Esophagus (tissue), 2 donors: Measurements from ENCODE around the gene FGR. TPM values are rescaled to one million over a fixed set of nuclear protein-coding genes. Genes with fewer than 3 reads are reported as not detected.

Experiments used
- H3K27ac ChIP-seq, 2 donors: one replicate each; pipeline ENCODE4 v1.5.1; 2013; ENCODE audit warnings: low read depth in 2 of 2, mild to moderate bottlenecking in 2 of 2, inconsistent platforms in 1 of 2, low read length in 1 of 2, moderate library complexity in 1 of 2
- H3K27me3 ChIP-seq, 2 donors: one replicate each; pipeline ENCODE4 v1.6.1; 2013; ENCODE audit warnings: low read length in 2 of 2, control low read depth in 1 of 2, mild to moderate bottlenecking in 1 of 2; ENCODE audit not compliant: insufficient read depth in 2 of 2, control insufficient read depth in 1 of 2
- H3K36me3 ChIP-seq, 2 donors: one replicate each; pipeline ENCODE4 v1.6.1; 2013; ENCODE audit warnings: low read length in 1 of 2; ENCODE audit not compliant: control insufficient read depth in 2 of 2, insufficient read depth in 2 of 2
- H3K4me1 ChIP-seq, 2 donors: one replicate each; pipeline ENCODE4 v1.6.1; 2013; ENCODE audit warnings: low read length in 1 of 2; ENCODE audit not compliant: control insufficient read depth in 2 of 2, insufficient read depth in 2 of 2
- H3K4me3 ChIP-seq, 2 donors: one replicate each; pipeline ENCODE4 v1.5.1; 2013; ENCODE audit warnings: low read length in 2 of 2, mild to moderate bottlenecking in 2 of 2, low read depth in 1 of 2, moderate library complexity in 1 of 2
- H3K9me3 ChIP-seq, 2 donors: one replicate each; pipeline ENCODE4 v1.6.1; 2013; ENCODE audit warnings: mild to moderate bottlenecking in 2 of 2, low read depth in 1 of 2, low read length in 1 of 2, moderate library complexity in 1 of 2; ENCODE audit not compliant: control insufficient read depth in 2 of 2, insufficient read depth in 1 of 2
- WGBS, 2 donors: extraction: QIAGEN DNeasy Blood & Tissue Kit; methylation state at CpG; one replicate each; pipeline ENCODE4 v1.1.7; 2013; 5-methylcytosine and 5-hydroxymethylcytosine counted together
- polyA plus RNA-seq, 2 donors: library from polyadenylated mRNA; stranded (reverse); fragments of 200-250 nt; gene quantifications; one replicate each; pipeline ENCODE4 v1.2.3, GENCODE V29; 2013
- donor health status: healthy with polysubstance abuse.
- donor health status: Bipolar disorder and iron deficiency.

Gene FGR
- polyA plus RNA-seq, 2 donors = 3.4 to 3.6 TPM

GRCh38 chr1:27564710-27565649 is 70.0 kb downstream of the FGR start:
- WGBS, 2 donors = 60 to 62% methylated on average over 26 of the region's 26 CpGs
- H3K4me1 ChIP-seq = peaks cover 34 to 84% of the 10 kb centered on the region in 2 donors
- peak overlapping the region; percentile 71 to 94 for H3K27ac ChIP-seq
- no peak overlapping the region for H3K4me3 ChIP-seq
- peaks cover 0 to 5% of the 10 kb centered on the region in 2 donors for H3K36me3 ChIP-seq
- no peaks in the 10 kb centered on the region for H3K27me3 ChIP-seq
- H3K9me3 ChIP-seq = no peaks in the 10 kb centered on the region

GRCh38 chr1:27563591-27564471 is 71.2 kb downstream of the FGR start:
- H3K4me1 ChIP-seq = peaks cover 34 to 78% of the 10 kb centered on the region in 2 donors
- no peak overlapping the region for H3K4me3 ChIP-seq
- H3K27ac ChIP-seq = peak overlapping the region; percentile 71 to 83
- no peaks in the 10 kb centered on the region for H3K27me3 ChIP-seq
- H3K9me3 ChIP-seq = no peaks in the 10 kb centered on the region
- H3K36me3 ChIP-seq = peaks cover 0 to 5% of the 10 kb centered on the region in 2 donors
- 43 to 56% methylated on average over 10 of the region's 10 CpGs for WGBS, 2 donors

GRCh38 chr1:27563341-27563590 is 71.7 kb downstream of the FGR start:
- Histone ChIP-seq H3K27ac (peak overlapping the region; percentile 71 to 83), H3K9me3 (no peaks in the 10 kb centered on the region), H3K36me3 (peaks cover 0 to 9% of the 10 kb centered on the region in 2 donors), H3K27me3 (no peaks in the 10 kb centered on the region), H3K4me1 (peaks cover 37 to 82% of the 10 kb centered on the region in 2 donors), H3K4me3 (no peak overlapping the region)
- 42 to 45% methylated on average over 4 of the region's 4 CpGs for WGBS, 2 donors

- WGBS, 2 donors = 62 to 63% methylated on average over 18 of the region's 18 CpGs
- H3K36me3 ChIP-seq = peaks cover 0 to 13% of the 10 kb centered on the region in 2 donors
- peak overlapping the region; percentile 80 to 91 for H3K27ac ChIP-seq
- H3K4me1 ChIP-seq = peaks cover 38 to 82% of the 10 kb centered on the region in 2 donors
- H3K27me3 ChIP-seq = no peaks in the 10 kb centered on the region
- no peaks in the 10 kb centered on the region for H3K9me3 ChIP-seq
- H3K4me3 ChIP-seq = no peak overlapping the region
These were observed 72.2 kb downstream of the FGR start for GRCh38 chr1:27562534-27563340.

Other genes with a start within 250 kb of the FGR start
- gene GPR3, start 242.6 kb downstream of the FGR start, polyA plus RNA-seq = under 1 TPM; 0.22 to 0.25 TPM
- 10 to 100 TPM; 47.8 TPM for gene WASF2, start 145.0 kb downstream of the FGR start, polyA plus RNA-seq
- gene AHDC1, start 31.0 kb downstream of the FGR start, polyA plus RNA-seq = 10 to 100 TPM; 24.7 to 58.4 TPM
- 1 to 10 TPM; 7.0 to 9.6 TPM for gene IFI6, start 37.0 kb upstream of the FGR start, polyA plus RNA-seq
- gene FAM76A, start 90.8 kb upstream of the FGR start, polyA plus RNA-seq = 1 to 10 TPM; 3.5 to 4.2 TPM
- gene STX12, start 138.0 kb upstream of the FGR start, polyA plus RNA-seq = 10 to 100 TPM; 23.7 to 27.5 TPM
- gene PPP1R8, start 195.6 kb upstream of the FGR start, polyA plus RNA-seq = 10 to 100 TPM; 15.5 to 27.2 TPM
- gene THEMIS2, start 237.4 kb upstream of the FGR start, polyA plus RNA-seq = 1 to 10 TPM; 2.5 to 2.7 TPM